SHP77 (cell line): ENCODE measurements around the gene DBP.
"Not testable (repeated sequence)": the region's sequence is repeated elsewhere in the genome, so short reads cannot be mapped to it uniquely, and the experiment has no call there.

ENCODE experiments used
- DNase-seq, 2 experiments: peaks; one replicate each; lab custom pipeline; 2025; lab: John Stamatoyannopoulos, UW

DBP gene

GRCh38 chr19:48636859-48637448 lies at the start of gene DBP:
TSS of gene DBP (minus strand) at chr19:48637379. CDS start at chr19:48636994, 385 bp downstream.
- DNase-seq, result peak in 1 of 2 experiments; percentile 56

GRCh38 chr19:48686637-48687036 lies 49.5 kb upstream of the DBP start:
- not testable (repeated sequence) for DNase-seq

GRCh38 chr19:48686088-48686487 lies 48.9 kb upstream of the DBP start:
- no peak for DNase-seq

GRCh38 chr19:48685583-48685982 lies 48.4 kb upstream of the DBP start:
- DNase-seq, result no peak

GRCh38 chr19:48683349-48683748 lies 46.2 kb upstream of the DBP start:
- DNase-seq, result no peak

GRCh38 chr19:48681127-48681470 lies 43.9 kb upstream of the DBP start:
- no peak for DNase-seq

GRCh38 chr19:48680436-48681126 lies 43.4 kb upstream of the DBP start:
- DNase-seq, result no peak

GRCh38 chr19:48680006-48680405 lies 42.8 kb upstream of the DBP start:
- DNase-seq, result not testable (repeated sequence)

GRCh38 chr19:48678201-48678600 lies 41.0 kb upstream of the DBP start:
- no peak for DNase-seq

GRCh38 chr19:48676887-48677286 lies 39.7 kb upstream of the DBP start:
- no peak for DNase-seq

- no peak for DNase-seq
Observed at GRCh38 chr19:48676487-48676886, 39.3 kb upstream of the DBP start.

GRCh38 chr19:48674921-48675824 lies 38.0 kb upstream of the DBP start:
- DNase-seq, result peak; percentile 65 to 77

GRCh38 chr19:48674216-48674809 lies 37.1 kb upstream of the DBP start:
- no peak for DNase-seq

GRCh38 chr19:48673436-48674100 lies 36.4 kb upstream of the DBP start:
- DNase-seq, result no peak

GRCh38 chr19:48672994-48673393 lies 35.8 kb upstream of the DBP start, which contains the start of gene NTN5:
TSS of gene NTN5 (minus strand) at chr19:48673017. CDS start at chr19:48670986, 2,031 bp downstream.
- no peak for DNase-seq

GRCh38 chr19:48671446-48671995 lies 34.3 kb upstream of the DBP start:
- no peak for DNase-seq

GRCh38 chr19:48670699-48671445 lies 33.7 kb upstream of the DBP start:
- no peak for DNase-seq

- no peak for DNase-seq
Observed at GRCh38 chr19:48669903-48670668, 32.9 kb upstream of the DBP start.

GRCh38 chr19:48668761-48669160 lies 31.6 kb upstream of the DBP start:
- no peak for DNase-seq

GRCh38 chr19:48668332-48668731 lies 31.2 kb upstream of the DBP start:
- no peak for DNase-seq
